Heart right ventricle (tissue), 16 donors: ENCODE data around the gene COBLL1. TPM values are rescaled to one million over a fixed set of nuclear protein-coding genes. Genes with fewer than 3 reads are reported as not detected.

Experiments
- ATAC-seq, 8 donors: fragments of 200-7000 bp; cut with Tn5 transposase; one replicate each; pipeline ENCODE4 v1.9.1; 2020; ENCODE audit warnings: mild to moderate bottlenecking in 8 of 8, moderate library complexity in 8 of 8, moderate number of reproducible peaks in 1 of 8
- DNase-seq, 2 donors: peaks; one replicate each; pipeline ENCODE4 v3.0.0-alpha.2; 2020
- H3K27ac ChIP-seq, 10 donors: fragments of 200-600 bp; sonication (generic) in 2 of 10; one replicate each; pipeline versions ENCODE4 v1.5.0 to v1.8.0; 2020 to 2022; ENCODE audit warnings: mild to moderate bottlenecking in 3 of 10
- H3K27me3 ChIP-seq, 7 donors: fragments of 200-600 bp; one replicate each; pipeline ENCODE4 v1.8.0; 2021 to 2022; ENCODE audit warnings: mild to moderate bottlenecking in 2 of 7
- H3K36me3 ChIP-seq, 9 donors: fragments of 200-600 bp; sonication (generic) in 1 of 9; one replicate each; pipeline versions ENCODE4 v1.5.0 to v1.8.0; 2020 to 2022; ENCODE audit warnings: mild to moderate bottlenecking in 2 of 9
- H3K4me1 ChIP-seq, 9 donors: fragments of 200-600 bp; sonication (generic) in 1 of 9; one replicate each; pipeline versions ENCODE4 v1.5.0 to v1.8.0; 2020 to 2022; ENCODE audit warnings: mild to moderate bottlenecking in 4 of 9
- H3K4me3 ChIP-seq, 10 donors: fragments of 200-600 bp; sonication (generic) in 2 of 10; one replicate each; pipeline versions ENCODE4 v1.5.0 to v1.8.0; 2020 to 2022; ENCODE audit warnings: mild to moderate bottlenecking in 7 of 10, moderate library complexity in 2 of 10
- H3K9me3 ChIP-seq, 11 donors: fragments of 200-600 bp in 10 of 11; sonication (generic) in 2 of 11; one replicate each; pipeline versions ENCODE4 v1.5.0 to v1.8.0; 2013 to 2022; ENCODE audit warnings: mild to moderate bottlenecking in 2 of 11, control low read depth in 1 of 11, moderate library complexity in 1 of 11
- WGBS, 2 donors: extraction: QIAGEN DNeasy Blood & Tissue Kit; methylation state at CpG; one replicate each; pipeline ENCODE4 v1.1.7; 2013; ENCODE audit warnings: inconsistent platforms in 1 of 2; 5-methylcytosine and 5-hydroxymethylcytosine counted together
- intact Hi-C, 10 donors: fragments of 100-400 bp; cut with DNase I; formaldehyde crosslinking; loops; one replicate each; pipeline versions ENCODE4 v1.11.1 to v1.14.2; 2022
- polyA plus RNA-seq, 2 donors: library from polyadenylated mRNA; stranded (reverse); fragments of 200-250 nt; gene quantifications; one replicate each; pipeline ENCODE4 v1.2.3, GENCODE V29; 2013
- total RNA-seq, 10 donors: library from RNA; stranded (reverse); fragmentation: NEBNext Ultra II Directional in 3 of 10; extraction: Animal tissue kit (Norgen Biotek cat#: 25700) in 3 of 10; gene quantifications; one replicate each; pipeline versions ENCODE4 v1.2.1 to v1.2.4, GENCODE V29; 2021 to 2023
- TF ChIP-seq, protein P1 (sequence below), 9 donors: fragments of 200-600 bp; sonication (generic) in 2 of 9; IDR thresholded peaks; one replicate each; pipeline versions ENCODE4 v1.5.0 to v1.8.0; 2021 to 2022; ENCODE audit warnings: antibody characterized with exemption in 9 of 9, mild to moderate bottlenecking in 5 of 9, moderate library complexity in 1 of 9
- donor health status: Arrhythmogenic right ventricular cardiomyopathy.
- donor health status: ischemic (EF 13 %, LVEDD 7.1; RV severe dilation, severe dysfunction).
- donor health status: healthy with polysubstance abuse.
- donor health status: DM: no; HTN: yes; CAD: no.
- donor health status: DM: no; HTN: no; CAD: no.
- donor health status: ischemic (EF 25% LVEDD 6.9; RV normal size, moderate dysfunction).
- donor health status: ischemic (EF 25% LVEDD 5.7; RV mildly dilated, moderate dysfunction).
- donor health status: healthy.
- donor health status: DM: yes; HTN: yes; CAD: no.
- donor health status: Ischemic cardiomyopathy.
- donor health status: ischemic (EF 35%, LVEDD 5.7; RV mildly dilated, moderate dysfunction).
- donor health status: nonischemic (EF 11% LVEDD 7.7; RV severe dilation, severe dysfunction).
- donor health status: DM: yes; HTN: yes; CAD: no.
- donor health status: PGD.
- donor health status: ischemic (EF 29% LVEDD 5.4; RV normal size, mild dysfunction).
- donor health status: nonischemic (EF 23%, LVEDD 6.1; RV moderate dilation, normal function).

Gene COBLL1
- total and polyA plus RNA-seq, 12 donors: 5.0 to 20.5 (median 15.0) TPM

DNA sequence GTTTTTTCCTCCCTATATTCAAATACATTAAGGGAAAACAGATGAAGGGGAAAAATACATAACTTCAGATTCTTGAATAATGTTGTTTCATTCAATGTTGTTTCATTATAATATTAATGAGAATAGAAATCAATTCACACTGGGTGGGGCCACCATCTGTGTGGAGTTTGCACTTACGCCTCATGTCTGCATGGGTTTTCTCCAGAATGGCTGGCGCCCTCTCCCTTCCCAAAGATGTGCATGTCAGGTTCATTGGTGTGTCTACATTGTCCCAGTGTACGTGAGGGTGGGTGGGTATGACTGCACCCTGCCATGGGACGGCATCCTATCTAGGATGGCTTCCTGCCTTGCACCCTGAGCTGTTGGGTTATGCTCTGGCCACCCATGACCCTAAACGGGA, 51.7 kb downstream of the COBLL1 start:
- no peaks in the 10 kb centered on the region for H3K9me3 ChIP-seq
- whole genome bisulfite sequencing, 2 donors: 93 to 97% methylated on average over 5 of the region's 5 CpGs
- H3K27ac ChIP-seq: no peak overlapping the region
- no peaks in the 10 kb centered on the region for H3K27me3 ChIP-seq
- intact Hi-C loops: no loop called here
- H3K36me3 ChIP-seq: no peaks in the 10 kb centered on the region
- TF ChIP-seq, protein P1, sequence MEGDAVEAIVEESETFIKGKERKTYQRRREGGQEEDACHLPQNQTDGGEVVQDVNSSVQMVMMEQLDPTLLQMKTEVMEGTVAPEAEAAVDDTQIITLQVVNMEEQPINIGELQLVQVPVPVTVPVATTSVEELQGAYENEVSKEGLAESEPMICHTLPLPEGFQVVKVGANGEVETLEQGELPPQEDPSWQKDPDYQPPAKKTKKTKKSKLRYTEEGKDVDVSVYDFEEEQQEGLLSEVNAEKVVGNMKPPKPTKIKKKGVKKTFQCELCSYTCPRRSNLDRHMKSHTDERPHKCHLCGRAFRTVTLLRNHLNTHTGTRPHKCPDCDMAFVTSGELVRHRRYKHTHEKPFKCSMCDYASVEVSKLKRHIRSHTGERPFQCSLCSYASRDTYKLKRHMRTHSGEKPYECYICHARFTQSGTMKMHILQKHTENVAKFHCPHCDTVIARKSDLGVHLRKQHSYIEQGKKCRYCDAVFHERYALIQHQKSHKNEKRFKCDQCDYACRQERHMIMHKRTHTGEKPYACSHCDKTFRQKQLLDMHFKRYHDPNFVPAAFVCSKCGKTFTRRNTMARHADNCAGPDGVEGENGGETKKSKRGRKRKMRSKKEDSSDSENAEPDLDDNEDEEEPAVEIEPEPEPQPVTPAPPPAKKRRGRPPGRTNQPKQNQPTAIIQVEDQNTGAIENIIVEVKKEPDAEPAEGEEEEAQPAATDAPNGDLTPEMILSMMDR (IDR thresholded peaks at IDR 0.05): no peak
- ATAC-seq (no peak), DNase-seq (no peak)
- no peak overlapping the region for H3K4me3 ChIP-seq
- peaks cover 10 to 75% (median 38%) of the 10 kb centered on the region in 9 donors for H3K4me1 ChIP-seq

DNA sequence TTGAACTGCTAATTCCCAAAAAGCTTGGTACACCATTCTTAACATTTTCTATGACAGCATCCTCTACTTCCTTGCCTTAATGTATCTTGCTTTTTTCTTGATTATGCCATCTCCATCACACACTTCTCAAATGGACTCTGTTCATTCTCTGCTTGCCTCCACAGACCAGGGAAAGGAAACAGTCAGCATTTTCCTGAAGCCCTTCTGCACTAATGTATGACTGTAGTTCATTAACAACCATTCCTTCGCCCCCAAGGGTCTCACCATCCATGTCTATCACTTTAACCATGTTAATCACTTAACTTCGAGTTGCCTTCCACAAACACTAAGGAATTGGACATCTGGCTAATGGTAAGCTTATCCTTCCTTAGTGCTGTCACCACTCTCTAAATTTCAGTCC, 54.8 kb downstream of the COBLL1 start:
- no peaks in the 10 kb centered on the region for H3K27me3 ChIP-seq
- H3K4me3 ChIP-seq: no peak overlapping the region
- H3K4me1 ChIP-seq: peaks cover 13 to 75% (median 40%) of the 10 kb centered on the region in 9 donors
- 71 to 73% methylated on average over 2 of the region's 2 CpGs for WGBS, 2 donors
- H3K36me3 ChIP-seq: no peaks in the 10 kb centered on the region
- TF ChIP-seq, protein P1 (IDR thresholded peaks at IDR 0.05): no peak
- ATAC-seq (no peak), DNase-seq (no peak)
- H3K9me3 ChIP-seq: no peaks in the 10 kb centered on the region
- peak overlapping the region in 2 of 10 donors; percentile 72 to 85 for H3K27ac ChIP-seq
- intact Hi-C loops: no loop called here

DNA sequence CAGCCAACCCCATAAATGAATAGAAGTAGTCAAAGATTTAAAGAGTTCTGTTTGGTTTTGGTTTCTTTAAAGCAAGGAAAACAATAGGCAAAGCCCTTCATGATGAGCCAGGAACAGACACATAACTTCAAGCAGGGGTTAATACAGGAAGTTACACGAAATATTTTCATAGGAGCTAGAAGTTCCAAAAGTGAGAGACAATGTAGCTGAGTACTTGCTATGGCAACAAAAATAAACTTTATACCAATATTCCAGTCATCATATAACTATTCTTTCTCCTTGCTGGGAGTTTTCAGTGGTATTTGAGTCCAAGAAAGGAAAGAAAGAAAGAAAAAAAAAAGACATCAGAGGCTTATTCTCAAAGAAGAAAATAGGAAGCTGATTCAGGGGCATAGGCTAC, 56.2 kb downstream of the COBLL1 start:
- peak in 6 of 8 donors; percentile 28 to 65 (median 52) for ATAC-seq
- intact Hi-C loops: no loop called here

DNA sequence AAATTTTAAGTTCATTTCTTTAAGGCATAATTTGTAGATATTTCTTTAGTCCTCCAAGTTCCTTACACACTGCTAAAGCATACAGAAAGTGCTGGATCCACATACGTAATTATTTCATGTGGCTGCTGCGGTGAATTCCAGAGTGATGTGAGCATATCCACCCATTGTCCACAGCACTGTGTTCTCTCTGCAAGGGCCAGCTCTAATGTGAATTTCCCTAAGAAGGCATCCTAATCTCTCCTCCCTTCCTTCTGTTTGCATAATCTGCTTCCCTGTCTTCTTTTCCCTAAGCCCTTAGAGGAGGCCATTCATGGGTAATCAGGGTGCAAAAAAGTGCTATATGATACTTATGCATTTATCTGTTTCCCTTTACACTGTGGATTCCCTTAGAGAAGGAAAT, 57.2 kb downstream of the COBLL1 start:
- peak; percentile 63 to 81 (median 71) for ATAC-seq
- no peaks in the 10 kb centered on the region for H3K9me3 ChIP-seq
- intact Hi-C loops: loop anchor here in 3 of 10 donors (5.0 kb wide), 2 partner anchors 53 to 58 kb away; partner anchors contain the start of gene COBLL1 (in 1 of the 3)
- peak in 1 of 2 donors; percentile 40 for DNase-seq
- H3K27me3 ChIP-seq: no peaks in the 10 kb centered on the region
- H3K4me3 ChIP-seq: no peak overlapping the region
- H3K4me1 ChIP-seq: peaks cover 16 to 90% (median 59%) of the 10 kb centered on the region in 9 donors
- peak overlapping the region; percentile 57 to 85 (median 74) for H3K27ac ChIP-seq
- 56 to 70% methylated on average over 2 of the region's 2 CpGs for WGBS, 2 donors
- no peaks in the 10 kb centered on the region for H3K36me3 ChIP-seq
- TF ChIP-seq, protein P1 (IDR thresholded peaks at IDR 0.05): no peak

More for the DNA sequence above, 56.2 kb downstream of the COBLL1 start:
- TF ChIP-seq, protein P1 (IDR thresholded peaks at IDR 0.05): no peak
- Histone ChIP-seq H3K4me3 (no peak overlapping the region), H3K9me3 (no peaks in the 10 kb centered on the region), H3K27ac (peak overlapping the region; percentile 57 to 85 (median 74)), H3K4me1 (peaks cover 13 to 79% (median 52%) of the 10 kb centered on the region in 9 donors), H3K27me3 (no peaks in the 10 kb centered on the region), H3K36me3 (no peaks in the 10 kb centered on the region)
- DNase-seq: no peak
- WGBS, 2 donors: 13 to 32% methylated on average over 1 of the region's 1 CpG
